PC-9 (cell line): ENCODE results near the gene MLYCD.

Experiments
- CTCF ChIP-seq: fragments of 200-600 bp; sonication (generic); conservative IDR thresholded peaks from 2 replicates; pipeline ENCODE4 v1.6.1; 2017; ENCODE audit warnings: mixed run types, antibody characterized with exemption, mild to moderate bottlenecking, moderate library complexity
- EZH2 ChIP-seq: fragments of 200-600 bp; sonication (generic); IDR thresholded peaks from 2 replicates; pipeline ENCODE4 v1.8.0; 2017; ENCODE audit warnings: antibody characterized with exemption, low read depth

- TF ChIP-seq CTCF: no peak
- TF ChIP-seq EZH2: no peak
Observed at GRCh38 chr16:83951544-83951943, 52.6 kb downstream of the MLYCD start.
